GM12878 (cell line): ENCODE measurements around the gene ADCY2. TPM values are rescaled to one million over a fixed set of nuclear protein-coding genes. Genes with fewer than 3 reads are reported as not detected.

Experiments used
- ATAC-seq: fragments of 200-7000 bp; cut with Tn5 transposase; 3 replicates; pipeline ENCODE4 v1.9.1; 2020; ENCODE audit warnings: mild to moderate bottlenecking, moderate library complexity
- BruUV-seq: library from RNA; stranded (reverse); fragments of 400-500 nt; replicated peaks from 2 replicates; lab custom pipeline; 2021; lab: Mats Ljungman, UMichigan
- CTCF ChIA-PET: fragments of 300-600 bp; sonication (Branson Sonifier 250); formaldehyde crosslinking; extraction: SDS; loops from one replicate; lab custom pipeline; 2021; ENCODE audit warnings: inconsistent platforms; lab: Yijun Ruan, JAX
- POLR2A ChIA-PET: fragments of 350-600 bp; formaldehyde crosslinking; extraction: SDS; loops from one replicate; lab custom pipeline; 2021; ENCODE audit warnings: inconsistent platforms; lab: Charles Lee
- RAD21 ChIA-PET: fragments of 300-600 bp; sonication (Branson Sonifier 250); formaldehyde crosslinking; loops from one replicate; lab custom pipeline; 2023; ENCODE audit warnings: antibody characterized with exemption; ENCODE audit not compliant: unreplicated experiment; lab: Charles Lee
- SMC1A ChIA-PET: fragments of 300-600 bp; sonication (Branson Sonifier 250); formaldehyde crosslinking; loops from one replicate; lab custom pipeline; 2023; ENCODE audit not compliant: unreplicated experiment, uncharacterized antibody; lab: Charles Lee
- DNase-seq: peaks from one replicate; pipeline ENCODE4 v3.0.0-alpha.2; 2011; ENCODE audit warnings: low read depth, low spot score
- FAIRE-seq: peaks from 3 replicates; lab custom pipeline; 2011; peaks lifted over from hg19 to GRCh38; lab: Jason Lieb, UNC
- H2AFZ ChIP-seq: 2 replicates; pipeline ENCODE4 v1.6.0; 2011; ENCODE audit warnings: low read depth, low read length, control low read depth; ENCODE audit not compliant: control insufficient read depth
- H3K27ac ChIP-seq: 2 replicates; pipeline ENCODE4 v1.5.1; 2011; ENCODE audit warnings: control low read depth; ENCODE audit not compliant: control insufficient read depth, insufficient read depth
- H3K27me3 ChIP-seq, 2 experiments: replicated peaks in 1 of 2; 2 replicates each; pipeline versions ENCODE4 v1.6.0 to v1.6.1; 2011; ENCODE audit warnings: low read length in 1 of 2; ENCODE audit not compliant: control insufficient read depth in 2 of 2, insufficient read depth in 2 of 2
- H3K36me3 ChIP-seq, 2 experiments: 2 replicates each; pipeline ENCODE4 v1.5.1; 2011; ENCODE audit warnings: low read length in 1 of 2; ENCODE audit not compliant: control insufficient read depth in 2 of 2, insufficient read depth in 2 of 2
- H3K4me1 ChIP-seq: 2 replicates; pipeline ENCODE4 v1.6.1; 2011; ENCODE audit warnings: mild to moderate bottlenecking, low read length, moderate library complexity, mixed read lengths; ENCODE audit not compliant: control insufficient read depth, insufficient read depth
- H3K4me2 ChIP-seq: 2 replicates; pipeline ENCODE4 v1.6.0; 2011; ENCODE audit warnings: control low read depth; ENCODE audit not compliant: control insufficient read depth, insufficient read depth
- H3K4me3 ChIP-seq: fragments of 200-600 bp; sonication (generic); 2 replicates; pipeline ENCODE4 v1.5.1; 2016
- H3K79me2 ChIP-seq: 2 replicates; pipeline ENCODE4 v1.6.0; 2011; ENCODE audit warnings: low read length; ENCODE audit not compliant: control insufficient read depth, insufficient read depth
- H3K9ac ChIP-seq: 2 replicates; pipeline ENCODE4 v1.8.0; 2011; ENCODE audit warnings: low read length, control low read depth, mixed read lengths; ENCODE audit not compliant: control insufficient read depth, insufficient read depth
- H3K9me3 ChIP-seq: replicated peaks from 3 replicates; pipeline ENCODE4 v1.5.1; 2011; ENCODE audit warnings: mild to moderate bottlenecking, low read length; ENCODE audit not compliant: control insufficient read depth, insufficient read depth
- H4K20me1 ChIP-seq: 2 replicates; pipeline ENCODE4 v1.6.0; 2011; ENCODE audit not compliant: control insufficient read depth, insufficient read depth
- EP300 ChIP-seq, 2 experiments: fragments of 150-350 bp in 1 of 2; IDR thresholded peaks; 2 replicates each; pipeline ENCODE4 v1.6.1; 2011 to 2012; ENCODE audit warnings: low read depth in 2 of 2, low read length in 2 of 2, borderline replicate concordance in 1 of 2, improper control_type of control experiment in 1 of 2, inconsistent platforms in 1 of 2; ENCODE audit not compliant: control insufficient read depth in 1 of 2
- FOS ChIP-seq: IDR thresholded peaks from 3 replicates; pipeline ENCODE4 v1.6.1; 2011; ENCODE audit warnings: borderline replicate concordance; ENCODE audit not compliant: insufficient read length; ENCODE audit errors: extremely low read depth
- IKZF2 ChIP-seq, 2 experiments: fragments of 450-650 bp; IDR thresholded peaks; 2 replicates each; pipeline ENCODE4 v1.6.1; 2017; ENCODE audit warnings: mild to moderate bottlenecking in 2 of 2, moderate library complexity in 2 of 2
- NFXL1 ChIP-seq: fragments of 450-650 bp; IDR thresholded peaks from 2 replicates; pipeline ENCODE4 v1.6.1; 2017; ENCODE audit warnings: antibody characterized with exemption, mild to moderate bottlenecking, borderline replicate concordance
- PAX8 ChIP-seq: fragments of 450-650 bp; IDR thresholded peaks from 2 replicates; pipeline ENCODE4 v1.6.1; 2017; ENCODE audit warnings: mild to moderate bottlenecking, moderate library complexity
- POLR2A ChIP-seq: IDR thresholded peaks from 2 replicates; pipeline ENCODE4 v1.6.1; 2011; ENCODE audit warnings: low read depth, mild to moderate bottlenecking, low read length
- WGBS: methylation state at CpG from one replicate; pipeline ENCODE4 v1.1.6; 2016; ENCODE audit warnings: low lambda C conversion rate; ENCODE audit not compliant: insufficient replicate concordance, insufficient coverage; ENCODE audit errors: missing lambda C conversion rate; 5-methylcytosine and 5-hydroxymethylcytosine counted together
- in situ Hi-C: fragments of 300-500 bp; cut with MboI; formaldehyde crosslinking; loops from 9 replicates; pipeline ENCODE4 v1.14.3; 2018; ENCODE audit warnings: mixed read lengths
- intact Hi-C: fragments of 100-400 bp; cut with micrococcal nuclease; formaldehyde crosslinking; loops from one replicate; pipeline ENCODE4 v1.14.2; 2022; ENCODE audit not compliant: unreplicated experiment
- polyA plus RNA-seq, 11 experiments: library from polyadenylated mRNA; depleted of rRNA in 4 of 11; unstranded in 6 of 11; stranded (reverse) in 5 of 11; fragments of >200 nt; fragmentation: Nextera tagmentation in 4 of 11; fragmentation: Illumina TruSeq in 1 of 11; extraction: Ambion mirVana in 4 of 11; extraction: Trizol in 1 of 11; gene quantifications; 1 replicate in 1 of 11; 2 replicates in 10 of 11; pipeline versions ENCODE4 v1.2.1 to v1.2.3, GENCODE V29; 2011 to 2016; ENCODE audit warnings: inconsistent platforms in 2 of 11, missing spikeins in 2 of 11, low read depth in 1 of 11
- total RNA-seq, 4 experiments: library from RNA; depleted of rRNA in 3 of 4; stranded (reverse); fragments of >200 nt in 3 of 4; fragmentation: Illumina TruSeq in 1 of 4; extraction: Trizol in 1 of 4; gene quantifications; 2 replicates each; pipeline versions ENCODE4 v1.2.1 to v1.2.3, GENCODE V29; 2013 to 2021
- TF ChIP-seq, protein P1 (sequence below): fragments of 450-650 bp; formaldehyde crosslinking; IDR thresholded peaks from 2 replicates; pipeline ENCODE4 v1.4.0; 2022; ENCODE audit warnings: mild to moderate bottlenecking, moderate library complexity
- TF ChIP-seq, protein P2 (sequence below): IDR thresholded peaks from 2 replicates; pipeline ENCODE4 v1.6.1; 2011; ENCODE audit warnings: borderline replicate concordance, low read depth, mild to moderate bottlenecking, moderate library complexity, mixed read lengths, low read length; ENCODE audit not compliant: insufficient read depth; ENCODE audit errors: extremely low read length

ADCY2 gene
- total and polyA plus RNA-seq, 10 of the 15 experiments (the other 5 are each of a cell fraction or from before 2014, with no cell fraction given) = 0.07 to 0.26 TPM; not detected in 8

GRCh38 chr5:7747728-7748127, 351.8 kb downstream of the ADCY2 start:
- no peak for ATAC-seq
- no TSS peak for BruUV-seq
- H3K4me1 ChIP-seq = no peaks in the 10 kb centered on the region
- H3K9ac ChIP-seq = no peak overlapping the region
- in situ Hi-C loops = no loop called here
- WGBS = 23% methylated on average over 6 of the region's 6 CpGs
- RAD21 ChIA-PET = interaction anchor here (1.2 kb wide), 1 partner anchor 68 kb away, joined by 3 read pairs; no protein-coding TSS in a partner anchor
- H2AFZ ChIP-seq = no peak overlapping the region
- SMC1A ChIA-PET = interaction anchor here (0.9 kb wide), 1 partner anchor 487 kb away, joined by 4 read pairs; no protein-coding TSS in a partner anchor
- TF ChIP-seq EP300 (IDR thresholded peaks at IDR 0.05; ENCODE audit: borderline replicate concordance in 1 of 2, control insufficient read depth in 1 of 2, low read depth in 2 of 2, low read length in 2 of 2) (no peak), NFXL1 (no peak), IKZF2 (IDR thresholded peaks at IDR 0.05) (no peak), POLR2A (no peak), PAX8 (no peak), FOS (no peak)
- TF ChIP-seq, protein P1, sequence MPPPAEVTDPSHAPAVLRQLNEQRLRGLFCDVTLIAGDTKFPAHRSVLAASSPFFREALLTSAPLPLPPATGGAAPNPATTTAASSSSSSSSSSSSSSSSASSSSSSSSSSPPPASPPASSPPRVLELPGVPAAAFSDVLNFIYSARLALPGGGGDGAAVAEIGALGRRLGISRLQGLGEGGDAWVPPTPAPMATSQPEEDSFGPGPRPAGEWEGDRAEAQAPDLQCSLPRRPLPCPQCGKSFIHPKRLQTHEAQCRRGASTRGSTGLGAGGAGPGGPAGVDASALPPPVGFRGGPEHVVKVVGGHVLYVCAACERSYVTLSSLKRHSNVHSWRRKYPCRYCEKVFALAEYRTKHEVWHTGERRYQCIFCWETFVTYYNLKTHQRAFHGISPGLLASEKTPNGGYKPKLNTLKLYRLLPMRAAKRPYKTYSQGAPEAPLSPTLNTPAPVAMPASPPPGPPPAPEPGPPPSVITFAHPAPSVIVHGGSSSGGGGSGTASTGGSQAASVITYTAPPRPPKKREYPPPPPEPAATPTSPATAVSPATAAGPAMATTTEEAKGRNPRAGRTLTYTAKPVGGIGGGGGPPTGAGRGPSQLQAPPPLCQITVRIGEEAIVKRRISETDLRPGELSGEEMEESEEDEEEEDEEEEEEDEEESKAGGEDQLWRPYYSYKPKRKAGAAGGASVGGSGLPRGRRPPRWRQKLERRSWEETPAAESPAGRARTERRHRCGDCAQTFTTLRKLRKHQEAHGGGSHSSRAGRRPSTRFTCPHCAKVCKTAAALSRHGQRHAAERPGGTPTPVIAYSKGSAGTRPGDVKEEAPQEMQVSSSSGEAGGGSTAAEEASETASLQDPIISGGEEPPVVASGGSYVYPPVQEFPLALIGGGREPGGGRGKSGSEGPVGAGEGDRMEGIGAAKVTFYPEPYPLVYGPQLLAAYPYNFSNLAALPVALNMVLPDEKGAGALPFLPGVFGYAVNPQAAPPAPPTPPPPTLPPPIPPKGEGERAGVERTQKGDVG (CRISPR knock-in tag) = no peak
- TF ChIP-seq, protein P2, sequence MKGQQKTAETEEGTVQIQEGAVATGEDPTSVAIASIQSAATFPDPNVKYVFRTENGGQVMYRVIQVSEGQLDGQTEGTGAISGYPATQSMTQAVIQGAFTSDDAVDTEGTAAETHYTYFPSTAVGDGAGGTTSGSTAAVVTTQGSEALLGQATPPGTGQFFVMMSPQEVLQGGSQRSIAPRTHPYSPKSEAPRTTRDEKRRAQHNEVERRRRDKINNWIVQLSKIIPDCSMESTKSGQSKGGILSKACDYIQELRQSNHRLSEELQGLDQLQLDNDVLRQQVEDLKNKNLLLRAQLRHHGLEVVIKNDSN = no peak
- TF ChIP-seq, all 136 proteins: peak for 0
- intact Hi-C loops = no loop called here
- ChIA-PET POLR2A (no interaction called here), CTCF (interaction anchor here (0.9 to 5.6 kb wide), 3 partner anchors 9 to 112 kb away, joined by 3 to 20 read pairs (median 4); no protein-coding TSS in a partner anchor)
- Histone ChIP-seq H3K79me2 (no peaks in the 10 kb centered on the region), H3K27me3 (no peaks in the 10 kb centered on the region; a peak in 1 of 4 replicates), H3K9me3 (no peaks in the 10 kb centered on the region), H4K20me1 (no peaks in the 10 kb centered on the region), H3K4me2 (no peak overlapping the region), H3K27ac (no peak overlapping the region), H3K4me3 (no peak overlapping the region), H3K36me3 (no peaks in the 10 kb centered on the region)
- FAIRE-seq = no peak
- DNase-seq = no peak
